GM18858 (cell line): Measurements from ENCODE around the gene SLC35B4.
"Not testable (repeated sequence)": the region's sequence is repeated elsewhere in the genome, so short reads cannot be mapped to it uniquely, and the experiment has no call there.

Experiments
- ATAC-seq: cut with Tn5 transposase; IDR thresholded peaks from one replicate; pipeline ENCODE4 v1.9.1; 2021; ENCODE audit not compliant: unreplicated experiment

The SLC35B4 gene

GRCh38 chr7:134332892-134333291 lies 16.2 kb upstream of the SLC35B4 start:
- ATAC-seq: no peak

GRCh38 chr7:134331393-134331792 lies 14.7 kb upstream of the SLC35B4 start:
- ATAC-seq: no peak

DNA sequence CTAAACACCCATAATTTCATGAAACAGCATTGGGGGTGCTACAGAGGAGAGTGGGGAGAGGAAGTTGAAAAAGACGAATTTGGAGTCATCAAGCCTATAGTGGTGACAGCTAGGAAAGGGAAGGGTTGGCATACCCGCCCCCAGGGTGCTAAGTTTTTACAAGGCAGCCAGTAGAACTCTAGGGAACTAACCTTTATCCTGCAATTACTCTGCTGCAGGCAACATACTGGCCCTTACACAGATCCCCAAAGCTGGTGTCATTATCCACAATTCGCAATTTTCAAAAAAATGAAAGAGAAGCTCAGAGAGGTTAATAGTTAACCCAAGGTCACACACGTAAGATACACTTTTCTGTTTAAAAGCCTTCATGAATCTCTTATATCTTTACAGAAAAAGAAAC lies 14.2 kb upstream of the SLC35B4 start:
- no peak for ATAC-seq

- ATAC-seq: no peak
These were observed 13.1 kb upstream of the SLC35B4 start for GRCh38 chr7:134329614-134330346.

- ATAC-seq: no peak
These were observed 12.2 kb upstream of the SLC35B4 start for GRCh38 chr7:134328900-134329299.

DNA sequence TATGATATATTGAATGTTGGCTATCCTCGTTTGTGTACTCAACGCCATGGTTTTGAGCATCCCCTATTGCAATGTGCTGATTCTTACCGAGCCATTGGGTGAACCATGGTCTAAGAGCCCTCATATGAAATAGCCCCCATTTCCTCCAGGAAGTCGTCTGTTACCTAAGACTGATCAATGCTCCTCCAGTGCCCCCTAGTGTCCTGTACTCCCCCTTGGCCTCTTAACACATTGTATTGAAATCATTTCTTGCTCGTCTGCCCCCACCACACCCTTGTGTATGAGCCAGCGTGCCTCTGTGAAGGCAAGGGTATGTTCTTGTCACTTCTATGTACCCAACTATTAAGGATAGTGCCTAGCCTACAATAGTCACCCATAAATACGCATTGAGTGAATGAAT lies 11.2 kb upstream of the SLC35B4 start:
- ATAC-seq: no peak

GRCh38 chr7:134324107-134324506 lies 7.4 kb upstream of the SLC35B4 start:
- ATAC-seq: no peak

GRCh38 chr7:134320201-134320600 lies 3.5 kb upstream of the SLC35B4 start:
- no peak for ATAC-seq

- no peak for ATAC-seq
These were observed 1.7 kb upstream of the SLC35B4 start for GRCh38 chr7:134318443-134318842.

- no peak for ATAC-seq
These were observed 704 bp upstream of the SLC35B4 start for GRCh38 chr7:134317434-134317833.

DNA sequence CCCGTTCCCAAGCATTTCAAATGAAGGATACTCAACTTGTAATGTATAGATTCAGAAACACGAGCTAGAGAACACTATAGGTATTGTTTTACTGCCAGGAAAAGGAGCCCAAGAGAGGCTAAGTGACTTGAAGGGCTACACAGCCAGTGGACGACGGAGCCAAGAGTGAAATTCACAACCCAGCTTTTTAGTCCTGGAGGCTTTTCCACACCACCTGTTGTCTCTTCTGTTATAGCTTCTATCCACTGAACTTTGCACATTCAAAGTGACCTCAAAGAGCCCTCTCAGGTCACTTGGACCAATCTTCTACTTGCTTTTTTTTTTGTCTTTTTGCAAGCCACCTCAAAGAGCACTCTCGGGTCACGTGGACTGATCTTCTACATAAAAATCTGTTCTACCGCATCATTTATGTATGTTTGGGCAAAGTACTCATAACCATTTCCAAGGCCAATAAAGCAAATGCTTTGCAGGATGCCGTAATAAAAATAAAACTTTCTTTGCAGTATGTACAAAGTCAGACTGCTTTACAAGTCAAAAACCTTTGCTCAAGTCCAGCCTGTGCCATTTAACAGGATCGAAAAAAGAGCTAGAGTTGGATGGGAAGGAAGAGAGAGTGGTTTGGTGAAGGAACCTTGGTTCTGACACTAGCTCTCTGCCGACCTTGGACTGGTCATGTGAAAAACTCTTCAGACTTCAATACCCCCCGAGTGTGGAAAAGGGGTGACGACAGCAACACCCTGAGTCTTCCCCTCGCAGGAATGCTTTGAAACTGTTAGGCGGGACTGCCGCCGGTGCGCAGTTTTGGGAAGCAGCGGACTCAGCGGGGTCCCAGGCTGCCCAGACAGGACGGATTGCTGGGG lies 821 bp downstream of the SLC35B4 start:
- no peak for ATAC-seq

GRCh38 chr7:134313543-134313942 lies 3.2 kb downstream of the SLC35B4 start:
- ATAC-seq: no peak

DNA sequence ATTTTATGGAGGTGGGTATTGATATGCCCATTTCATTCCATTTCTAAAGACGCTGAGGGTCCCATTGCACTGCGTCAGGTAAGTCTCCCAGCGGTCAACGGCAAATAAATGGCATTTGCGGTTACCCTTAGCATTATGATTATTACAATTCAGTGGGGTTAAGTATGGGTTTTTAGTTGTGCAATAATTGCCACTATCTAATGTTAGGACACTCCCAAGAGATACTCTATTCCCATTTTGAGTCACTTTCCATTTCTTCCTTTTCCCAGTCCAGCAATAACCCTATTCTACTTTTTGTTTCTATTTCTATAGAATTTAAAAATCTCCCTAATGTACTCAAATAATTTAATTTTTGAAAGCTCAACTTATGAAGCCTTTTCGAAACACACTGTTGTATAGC lies 4.0 kb downstream of the SLC35B4 start:
- no peak for ATAC-seq

GRCh38 chr7:134311807-134312206 lies 4.9 kb downstream of the SLC35B4 start:
- no peak for ATAC-seq

DNA sequence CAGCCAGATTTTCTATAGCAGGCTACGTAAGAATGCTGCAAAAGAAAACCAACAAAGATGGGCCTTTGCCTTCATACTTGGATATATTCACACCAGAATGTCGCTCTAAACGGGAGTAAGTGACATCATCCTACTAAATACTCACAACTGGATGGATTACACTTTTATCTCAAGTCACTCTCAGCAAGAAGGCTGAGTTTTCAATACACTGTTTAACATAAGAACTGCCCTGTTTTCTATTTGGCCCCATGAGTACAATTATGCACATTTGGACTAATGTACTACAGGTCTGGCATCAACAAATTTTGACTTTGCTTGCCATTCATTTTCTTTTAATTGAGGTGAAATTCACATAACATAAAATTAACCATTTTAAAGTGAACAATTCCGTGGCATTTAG lies 8.2 kb downstream of the SLC35B4 start:
- no peak for ATAC-seq

GRCh38 chr7:134307320-134307719 lies 9.4 kb downstream of the SLC35B4 start:
- no peak for ATAC-seq

GRCh38 chr7:134302120-134302519 lies 14.6 kb downstream of the SLC35B4 start:
- no peak for ATAC-seq

- no peak for ATAC-seq
These were observed 15.1 kb downstream of the SLC35B4 start for GRCh38 chr7:134301592-134301991.

DNA sequence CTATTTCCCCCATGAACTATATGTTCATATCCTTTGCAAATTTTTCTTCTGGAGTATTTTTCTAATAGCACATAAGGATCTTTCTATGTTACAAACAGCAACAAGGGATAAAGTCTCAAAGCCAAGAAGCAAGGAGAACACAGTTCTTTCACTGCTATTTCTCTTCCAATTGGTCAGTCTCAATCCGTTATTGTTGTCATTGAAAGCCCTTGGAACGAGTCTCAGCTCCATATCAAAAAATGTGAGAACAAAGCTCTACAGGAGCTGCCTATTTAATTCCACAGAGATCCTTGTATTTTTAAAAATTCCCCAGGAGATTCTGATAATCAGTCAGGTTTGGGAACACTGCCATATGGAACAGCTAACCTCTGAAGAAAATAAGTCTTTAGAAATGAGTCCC lies 15.7 kb downstream of the SLC35B4 start:
- no peak for ATAC-seq

GRCh38 chr7:134298902-134299683 lies 17.6 kb downstream of the SLC35B4 start:
- ATAC-seq: no peak

GRCh38 chr7:134297489-134297888 lies 19.2 kb downstream of the SLC35B4 start:
- no peak for ATAC-seq

GRCh38 chr7:134295982-134296381 lies 20.7 kb downstream of the SLC35B4 start:
- not testable (repeated sequence) for ATAC-seq
